Activated CD8-positive, alpha-beta memory T cell treated with anti-CD3 and anti-CD28 coated beads, Interleukin-2, amount 50 U/mL, for 1 hour (primary cell): Measurements from ENCODE around the gene XPO6.

Experiments used
- DNase-seq: peaks from one replicate; pipeline ENCODE4 v3.0.0-alpha.2; 2020; ENCODE audit errors: extremely low read depth

Gene XPO6

DNA sequence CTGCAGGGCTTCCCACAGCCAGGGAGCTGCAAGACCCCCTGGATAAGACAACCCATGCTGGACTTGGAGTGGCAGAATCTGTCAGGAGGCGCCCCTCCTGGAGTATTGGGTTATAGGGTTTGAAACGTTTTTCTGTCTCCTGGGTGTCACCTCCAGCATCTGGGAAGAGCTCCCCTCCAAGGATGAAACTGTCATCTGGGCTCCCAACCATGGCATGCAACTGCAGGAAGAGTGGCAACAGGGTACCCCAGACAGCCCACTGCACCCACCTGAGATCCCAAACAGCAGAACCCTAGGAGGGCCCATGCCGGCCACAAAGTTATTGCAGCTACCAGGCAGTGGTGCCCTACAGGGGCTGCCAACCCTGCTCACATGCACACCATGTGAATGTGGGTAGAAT lies 147.6 kb downstream of the XPO6 start:
- DNase-seq, result no peak

DNA sequence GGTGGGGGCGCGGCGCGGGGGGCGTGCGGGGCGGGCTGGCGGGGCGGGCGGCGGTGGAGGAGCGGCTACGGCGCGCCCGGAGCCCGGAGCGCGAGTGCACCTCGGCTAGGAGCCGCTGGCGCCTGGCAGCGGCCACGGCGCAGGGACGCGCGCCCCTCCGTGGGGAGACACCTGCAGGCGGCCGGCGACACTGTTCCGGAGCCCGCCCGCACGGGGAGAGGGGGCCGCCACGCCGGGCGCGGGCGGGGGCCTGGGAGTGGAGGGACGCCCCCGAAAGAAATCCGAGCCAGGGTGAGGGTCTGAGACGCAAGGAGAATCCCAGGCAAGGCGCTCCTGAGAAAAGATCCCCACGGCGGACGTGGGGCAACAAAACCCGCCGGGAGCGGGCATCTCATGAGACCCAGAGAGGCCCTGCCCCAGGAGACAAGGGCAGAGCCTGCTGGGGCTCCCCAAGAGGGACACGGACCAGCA lies 148.1 kb downstream of the XPO6 start, which contains the start of gene GSG1L:
GSG1L (minus strand) TSS at position 124 of the 471 bp plus-strand sequence. CDS start 290 bp downstream, outside the sequence.
- no peak for DNase-seq

- no peak for DNase-seq
These were observed 148.8 kb downstream of the XPO6 start for GRCh38 chr16:28062847-28063521.

GRCh38 chr16:28062261-28062846 lies 149.4 kb downstream of the XPO6 start:
- DNase-seq, result no peak

DNA sequence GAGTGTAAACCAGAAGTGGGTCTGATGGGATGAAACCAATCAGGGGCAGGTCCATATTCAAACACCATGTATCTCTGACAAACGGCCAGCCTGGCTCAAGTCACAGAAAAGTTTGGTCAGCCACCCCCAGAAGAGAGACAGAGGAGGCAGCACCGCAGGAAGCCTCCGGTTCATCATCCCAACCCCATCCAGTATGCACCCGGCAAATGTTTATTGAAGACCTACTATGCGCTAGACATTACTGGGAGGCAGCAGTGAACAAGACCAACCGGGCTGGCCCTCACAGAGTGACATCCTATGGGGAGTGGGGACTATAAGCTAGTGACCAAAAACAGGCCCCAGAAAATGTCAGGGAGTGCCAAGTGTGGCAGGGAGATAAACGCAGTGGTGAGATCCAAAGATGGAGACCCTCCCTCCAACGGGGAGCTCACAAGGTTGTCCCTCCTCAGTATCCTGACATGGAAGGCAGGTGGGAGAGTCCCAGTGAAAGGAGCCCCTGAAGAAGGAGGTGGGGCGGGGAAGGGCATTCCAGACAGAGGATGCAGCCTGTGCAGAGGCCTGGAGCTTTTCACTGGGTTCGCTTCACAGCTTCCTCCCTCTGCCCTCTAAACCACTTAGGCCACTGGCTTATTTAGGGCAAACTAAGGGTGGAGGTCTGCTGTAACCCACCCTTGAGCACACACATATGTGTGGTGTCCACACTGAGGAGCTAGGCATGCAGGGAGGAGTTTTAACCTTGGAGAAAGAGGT lies 150.2 kb downstream of the XPO6 start:
- DNase-seq, result no peak

DNA sequence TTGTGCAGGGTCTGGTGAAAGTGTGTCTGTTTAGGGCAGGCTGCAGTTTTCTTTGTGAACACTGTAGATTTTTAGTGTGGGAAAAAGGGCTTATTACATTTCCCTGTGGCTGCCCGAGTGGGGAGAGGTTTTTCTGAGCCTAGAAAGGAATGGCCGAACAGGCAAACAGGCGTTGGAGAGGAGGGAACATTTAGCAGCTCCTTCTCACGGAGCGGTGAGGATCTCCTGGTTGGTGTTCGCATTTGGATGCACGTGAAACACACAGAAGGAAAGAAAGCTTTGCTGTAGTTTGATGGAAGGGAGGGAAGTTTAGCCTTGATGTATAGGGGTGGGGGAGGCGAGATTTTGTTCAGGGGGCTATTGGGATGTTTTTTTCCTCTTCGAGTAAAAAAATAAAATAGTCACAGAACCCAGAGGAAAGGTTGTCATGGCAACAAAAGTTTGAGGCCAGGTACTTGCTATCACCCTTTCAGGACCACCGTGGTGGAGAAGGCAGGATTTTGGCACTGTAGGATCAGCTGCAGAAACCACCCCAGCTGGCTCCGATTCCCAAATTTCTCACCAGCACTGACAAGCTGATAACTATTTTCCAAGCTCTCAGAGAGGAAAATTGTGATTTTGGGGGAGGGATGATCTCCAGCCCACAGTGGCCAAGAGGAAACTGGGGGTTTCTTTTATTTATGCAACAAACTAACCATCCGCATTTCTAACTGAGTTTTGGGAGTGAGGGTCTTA lies 151.8 kb downstream of the XPO6 start:
- no peak for DNase-seq

DNA sequence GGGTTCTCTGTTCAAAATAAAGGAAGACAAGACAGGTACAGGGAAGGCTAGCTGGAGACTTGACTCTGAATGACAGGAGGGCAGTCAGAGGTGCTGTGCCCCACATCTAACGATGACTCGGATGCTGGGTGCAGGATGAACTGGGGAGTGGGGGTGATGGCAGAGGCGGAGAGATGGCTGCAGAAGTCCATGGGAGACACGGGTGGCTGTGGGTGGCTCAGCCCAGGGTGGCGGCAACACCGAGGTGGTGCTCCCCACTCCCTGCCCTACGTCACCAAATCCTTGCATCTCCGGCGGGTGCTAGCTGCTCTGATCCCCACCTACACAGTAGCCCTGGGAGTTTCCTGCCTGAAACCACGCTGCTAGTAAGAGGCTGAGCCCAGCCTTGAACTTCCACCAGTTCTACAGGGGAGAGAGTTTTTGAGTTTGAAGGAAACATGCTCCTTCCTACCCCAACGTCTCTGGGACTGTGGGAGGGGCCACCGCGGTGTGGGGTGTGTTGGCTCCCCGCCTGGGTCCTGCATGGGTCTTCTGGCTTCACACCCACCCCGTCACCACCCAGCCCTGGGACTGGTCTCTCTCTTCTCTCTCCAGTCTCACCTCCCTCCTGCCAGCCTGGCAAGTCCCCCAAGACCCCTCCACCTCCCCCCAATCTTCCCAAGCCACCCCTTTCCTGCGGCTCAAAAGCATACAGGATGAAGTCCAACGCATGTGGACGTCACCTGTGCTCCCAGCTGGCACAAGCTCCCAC lies 152.8 kb downstream of the XPO6 start:
- no peak for DNase-seq

GRCh38 chr16:28057949-28058348 lies 153.8 kb downstream of the XPO6 start:
- DNase-seq, result no peak

- no peak for DNase-seq
These were observed 158.3 kb downstream of the XPO6 start for GRCh38 chr16:28053461-28053860.

GRCh38 chr16:28052274-28053128 lies 159.3 kb downstream of the XPO6 start:
- no peak for DNase-seq

GRCh38 chr16:28051486-28051885 lies 160.3 kb downstream of the XPO6 start:
- DNase-seq, result no peak
